Testis (tissue), 3 donors: ENCODE measurements around the gene TOMT. TPM values are rescaled to one million over a fixed set of nuclear protein-coding genes. Genes with fewer than 3 reads are reported as not detected.

Source experiments
- DNase-seq: peaks from one replicate; pipeline ENCODE4 v3.0.0-alpha.2; 2019
- H3K27ac ChIP-seq, 2 donors: fragments of 200-600 bp; sonication (generic); one replicate each; pipeline ENCODE4 v1.5.1; 2019
- H3K27me3 ChIP-seq: fragments of 200-600 bp; sonication (generic); one replicate; pipeline ENCODE4 v1.5.1; 2019
- H3K36me3 ChIP-seq: fragments of 200-600 bp; sonication (generic); one replicate; pipeline ENCODE4 v1.5.1; 2017; ENCODE audit warnings: low read depth; ENCODE audit errors: missing control alignments
- H3K4me1 ChIP-seq: fragments of 200-600 bp; sonication (generic); one replicate; pipeline ENCODE4 v1.5.1; 2019
- H3K4me3 ChIP-seq, 2 donors: fragments of 200-600 bp; sonication (generic); one replicate each; pipeline ENCODE4 v1.5.1; 2017 to 2019
- H3K9me3 ChIP-seq: fragments of 200-600 bp; sonication (generic); one replicate; pipeline ENCODE4 v1.5.1; 2017
- POLR2A ChIP-seq: fragments of 450-650 bp; IDR thresholded peaks from one replicate; pipeline ENCODE4 v1.6.1; 2017; ENCODE audit warnings: antibody characterized with exemption, mild to moderate bottlenecking, moderate library complexity
- WGBS, 2 donors: methylation state at CpG; one replicate each; pipeline ENCODE4 v1.1.5; 2018; 5-methylcytosine and 5-hydroxymethylcytosine counted together
- intact Hi-C: fragments of 100-400 bp; cut with DNase I; formaldehyde crosslinking; loops from one replicate; pipeline ENCODE4 v1.15.1; 2023; ENCODE audit warnings: low total_unique reads
- polyA plus RNA-seq: library from polyadenylated mRNA; stranded (reverse); fragments of 350-450 nt; fragmentation: Illumina TruSeq; extraction: RNeasy Lipid Tissue Mini Kit (QIAGEN cat#74804); gene quantifications from one replicate; pipeline ENCODE4 v1.2.3, GENCODE V29; 2014; ENCODE audit warnings: low read depth, low replicate concordance; ENCODE audit not compliant: insufficient read depth
- total RNA-seq, 2 donors: library from RNA; depleted of rRNA; stranded (reverse); fragments of >200 nt; gene quantifications; one replicate each; pipeline ENCODE4 v1.2.3, GENCODE V29; 2016
- TF ChIP-seq, protein P1 (sequence below), 3 experiments: fragments of 450-650 bp in 2 of 3; fragments of 200-600 bp in 1 of 3; sonication (generic) in 1 of 3; IDR thresholded peaks; one replicate each; pipeline ENCODE4 v1.5.1; 2016 to 2019; ENCODE audit warnings: antibody characterized with exemption in 3 of 3, mild to moderate bottlenecking in 2 of 3, moderate library complexity in 1 of 3

Gene TOMT
- total and polyA plus RNA-seq, 3 donors from 2014 or later = 0.43 TPM; not detected in 2

DNA sequence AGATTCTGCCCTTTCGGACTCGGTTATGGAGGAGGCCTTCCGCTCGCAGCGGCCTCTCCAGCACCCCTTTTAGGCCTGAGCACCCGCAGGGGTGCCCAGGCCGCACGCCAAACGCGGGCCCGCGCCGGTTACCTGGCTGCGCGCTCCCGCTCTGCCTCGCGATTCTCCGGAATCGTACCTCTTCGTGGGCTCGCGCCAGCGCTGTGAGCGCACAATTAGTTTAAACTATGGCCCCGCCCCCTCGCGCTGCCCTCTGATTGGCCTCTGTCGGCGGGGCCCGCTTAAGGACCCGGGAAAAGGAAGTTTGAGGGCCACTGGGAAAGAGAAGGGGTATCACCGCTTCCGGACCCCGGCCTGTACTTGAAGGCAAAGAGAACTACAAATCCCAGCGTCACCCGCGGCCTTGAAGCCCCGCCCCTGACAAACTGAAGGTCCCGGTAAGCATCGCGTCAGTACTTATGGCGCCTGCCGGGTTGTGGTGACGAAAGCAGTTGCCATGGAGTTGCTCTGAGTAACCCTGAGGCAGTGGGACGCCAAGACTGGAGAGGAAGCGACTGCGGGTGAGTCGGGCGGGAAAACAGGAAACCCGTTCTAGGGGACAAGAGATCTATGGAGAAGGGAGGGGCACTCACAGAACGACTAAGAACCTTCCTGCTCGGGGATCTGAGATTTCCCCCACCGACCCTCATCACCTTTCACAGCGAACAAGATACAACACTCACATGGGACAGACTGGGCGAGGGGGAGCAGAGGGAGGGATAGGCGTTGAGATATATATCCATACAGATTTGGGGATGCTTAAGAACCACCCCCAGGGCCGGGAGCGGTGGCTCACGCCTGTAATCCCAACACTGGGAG is 25.2 kb upstream of the TOMT start, which contains the start of the genes LRRC51 and NUMA1:
TSS of gene LRRC51 (plus strand) at position 525 of the 858 bp plus-strand sequence. CDS start 8,234 bp downstream, outside the sequence.
TSS of gene NUMA1 (minus strand) at position 217 of the 858 bp plus-strand sequence. CDS start 44,599 bp downstream, outside the sequence.
- H3K36me3 ChIP-seq = no peaks in the 10 kb centered on the region
- WGBS, 2 donors = 0% methylated on average over 22 to 60 of the region's 60 CpGs
- TF ChIP-seq, protein P1, sequence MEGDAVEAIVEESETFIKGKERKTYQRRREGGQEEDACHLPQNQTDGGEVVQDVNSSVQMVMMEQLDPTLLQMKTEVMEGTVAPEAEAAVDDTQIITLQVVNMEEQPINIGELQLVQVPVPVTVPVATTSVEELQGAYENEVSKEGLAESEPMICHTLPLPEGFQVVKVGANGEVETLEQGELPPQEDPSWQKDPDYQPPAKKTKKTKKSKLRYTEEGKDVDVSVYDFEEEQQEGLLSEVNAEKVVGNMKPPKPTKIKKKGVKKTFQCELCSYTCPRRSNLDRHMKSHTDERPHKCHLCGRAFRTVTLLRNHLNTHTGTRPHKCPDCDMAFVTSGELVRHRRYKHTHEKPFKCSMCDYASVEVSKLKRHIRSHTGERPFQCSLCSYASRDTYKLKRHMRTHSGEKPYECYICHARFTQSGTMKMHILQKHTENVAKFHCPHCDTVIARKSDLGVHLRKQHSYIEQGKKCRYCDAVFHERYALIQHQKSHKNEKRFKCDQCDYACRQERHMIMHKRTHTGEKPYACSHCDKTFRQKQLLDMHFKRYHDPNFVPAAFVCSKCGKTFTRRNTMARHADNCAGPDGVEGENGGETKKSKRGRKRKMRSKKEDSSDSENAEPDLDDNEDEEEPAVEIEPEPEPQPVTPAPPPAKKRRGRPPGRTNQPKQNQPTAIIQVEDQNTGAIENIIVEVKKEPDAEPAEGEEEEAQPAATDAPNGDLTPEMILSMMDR (IDR thresholded peaks at IDR 0.05) = no peak
- no peak for TF ChIP-seq POLR2A
- peak within 1 kb of the TSS; percentile 77 to 92 for H3K27ac ChIP-seq
- H3K9me3 ChIP-seq = no peaks in the 10 kb centered on the region
- H3K27me3 ChIP-seq = no peaks in the 10 kb centered on the region
- H3K4me1 ChIP-seq = peaks cover 15% of the 10 kb centered on the region
- H3K4me3 ChIP-seq = peak within 1 kb of the TSS; percentile 74 to 80
- peak; percentile 100 for DNase-seq
- intact Hi-C loops = no loop called here

DNA sequence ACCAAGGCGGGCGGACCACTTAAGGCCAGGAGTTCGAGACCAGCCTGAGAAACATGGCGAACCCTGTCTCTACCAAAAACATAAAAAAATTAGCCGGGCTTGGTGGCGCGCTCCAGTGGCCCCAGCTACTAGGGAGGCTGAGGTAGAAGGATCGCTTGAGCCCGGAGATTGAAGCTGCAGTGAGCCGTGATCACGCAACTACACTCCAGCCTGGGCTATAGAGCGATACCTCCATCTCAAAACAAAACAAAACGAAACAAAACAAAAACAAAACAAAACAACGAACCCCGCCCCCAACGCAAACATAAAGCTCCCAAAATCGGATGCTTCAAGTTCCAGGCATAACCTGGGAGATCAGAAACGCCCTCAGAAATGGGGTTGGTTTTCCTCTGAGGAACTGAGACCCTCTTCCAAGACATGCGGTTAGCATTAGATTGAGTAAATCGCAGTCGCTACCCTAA is 24.5 kb upstream of the TOMT start:
- TF ChIP-seq, protein P1 (IDR thresholded peaks at IDR 0.05) = no peak
- no peak for TF ChIP-seq POLR2A
- WGBS, 2 donors = 55 to 61% methylated on average over 21 of the region's 21 CpGs
- H3K36me3 ChIP-seq = no peaks in the 10 kb centered on the region
- peak overlapping the region; percentile 40 to 92 for H3K27ac ChIP-seq
- DNase-seq = no peak
- H3K9me3 ChIP-seq = no peaks in the 10 kb centered on the region
- H3K4me3 ChIP-seq = peak overlapping the region; percentile 74 to 80
- H3K4me1 ChIP-seq = peaks cover 15% of the 10 kb centered on the region
- intact Hi-C loops = no loop called here
- no peaks in the 10 kb centered on the region for H3K27me3 ChIP-seq

DNA sequence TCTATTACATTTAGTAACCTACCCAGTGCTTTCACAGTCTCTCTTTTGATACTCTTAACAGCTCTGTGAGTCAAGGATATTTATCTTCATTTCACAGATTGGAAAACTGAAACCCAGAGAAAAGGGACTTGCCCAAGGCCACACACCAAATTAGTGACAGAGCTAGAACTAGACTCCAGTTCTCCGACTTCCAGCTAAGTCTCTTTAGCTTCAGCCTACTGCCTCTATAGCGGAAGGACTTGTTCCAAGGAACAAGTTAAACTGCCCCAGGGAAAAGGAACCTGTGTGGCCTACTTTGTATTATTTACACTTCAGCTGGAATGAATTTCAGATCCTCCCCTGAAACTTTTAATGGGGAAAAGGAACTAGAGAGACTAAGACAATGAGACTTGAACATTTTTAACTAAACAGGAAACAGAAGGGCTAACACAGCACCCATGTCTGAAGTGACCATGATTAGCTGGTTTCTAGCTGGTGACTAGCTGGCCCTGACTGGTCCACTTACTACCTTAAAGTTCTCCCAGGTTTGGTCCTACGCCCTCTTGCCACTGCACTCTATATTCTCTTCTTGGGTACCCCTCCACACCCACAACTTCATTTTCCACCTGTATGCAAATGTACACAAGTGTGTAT is 23.8 kb upstream of the TOMT start:
- Histone ChIP-seq H3K27me3 (no peaks in the 10 kb centered on the region), H3K4me1 (peaks cover 15% of the 10 kb centered on the region), H3K36me3 (no peaks in the 10 kb centered on the region), H3K4me3 (peak overlapping the region in 1 of 2 donors; percentile 74), H3K27ac (peak overlapping the region in 1 of 2 donors; percentile 21), H3K9me3 (no peaks in the 10 kb centered on the region)
- intact Hi-C loops = no loop called here
- WGBS, 2 donors = 69 to 85% methylated on average over 3 of the region's 3 CpGs
- no peak for DNase-seq
- TF ChIP-seq, protein P1 (IDR thresholded peaks at IDR 0.05) = no peak
- no peak for TF ChIP-seq POLR2A

DNA sequence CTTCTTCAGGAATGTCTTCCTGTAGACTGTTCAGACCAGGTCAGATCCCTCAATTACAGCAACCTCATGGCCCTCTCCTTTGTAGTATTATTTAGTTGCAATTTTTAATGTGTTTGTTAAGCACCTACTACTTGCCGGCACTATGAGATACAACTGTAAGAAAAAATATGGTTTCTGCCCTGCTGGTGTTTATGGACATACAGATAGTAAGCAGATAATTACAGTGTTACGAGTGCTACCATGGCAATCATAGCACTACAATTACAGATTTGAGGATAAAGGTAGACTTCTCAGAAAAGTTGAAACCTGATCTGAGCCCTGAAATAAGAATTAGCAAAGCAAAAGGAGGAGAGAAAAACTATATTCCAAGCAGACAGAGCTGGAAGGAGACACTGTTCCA is 22.3 kb upstream of the TOMT start:
- intact Hi-C loops = no loop called here
- 67 to 83% methylated on average over 2 of the region's 2 CpGs for WGBS, 2 donors
- Histone ChIP-seq H3K27ac (no peak overlapping the region), H3K9me3 (no peaks in the 10 kb centered on the region), H3K27me3 (no peaks in the 10 kb centered on the region), H3K4me3 (no peak overlapping the region), H3K36me3 (no peaks in the 10 kb centered on the region), H3K4me1 (peaks cover 15% of the 10 kb centered on the region)
- TF ChIP-seq, protein P1 (IDR thresholded peaks at IDR 0.05) = no peak
- no peak for TF ChIP-seq POLR2A
- DNase-seq = no peak
